Measurements from ENCODE around the gene DISC1. TPM values are rescaled to one million over a fixed set of nuclear protein-coding genes. Genes with fewer than 3 reads are reported as not detected.
"Not testable (repeated sequence)": the region's sequence is repeated elsewhere in the genome, so short reads cannot be mapped to it uniquely, and the experiment has no call there.

The DISC1 gene
- total RNA-seq, 2 experiments from 2014 or later = 4.4 to 14.4 TPM

DNA sequence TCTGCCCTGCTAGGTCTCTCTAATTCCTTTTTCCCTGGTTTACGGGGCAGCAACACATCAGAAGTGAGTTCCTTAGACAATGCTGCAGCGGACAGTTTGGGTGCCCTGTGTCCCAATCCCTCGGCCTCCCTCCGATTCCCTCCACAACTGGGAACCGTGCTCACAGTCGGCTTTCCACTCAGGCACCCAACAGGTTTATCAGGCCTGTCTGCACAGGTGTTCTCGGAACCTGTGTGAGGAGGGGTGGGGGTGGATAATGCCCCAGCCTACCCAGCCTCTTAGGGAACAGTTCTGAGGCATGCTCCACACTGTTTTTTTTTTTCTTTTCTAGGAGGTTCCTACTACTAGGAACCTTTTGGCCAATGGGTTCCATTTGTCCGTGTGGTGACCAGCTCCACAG lies 131.2 kb downstream of the DISC1 start:
- ATAC-seq (no peak), DNase-seq (no peak)
- CTCF ChIA-PET = interaction anchor here (0.8 to 2.6 kb wide), 11 partner anchors 9 to 872 kb away, joined by 3 to 16 read pairs (median 5); partner anchors contain the start of gene SIPA1L2
- Mint-ChIP-seq H3K27ac (no peak overlapping the region), H3K4me1 (no peaks in the 10 kb centered on the region), H3K27me3 (no peaks in the 10 kb centered on the region), H3K9me3 (ENCODE audit: low read depth) (peaks cover 8% of the 10 kb centered on the region), H3K4me3 (no peak overlapping the region), H3K36me3 (peaks cover 11% of the 10 kb centered on the region)

DNA sequence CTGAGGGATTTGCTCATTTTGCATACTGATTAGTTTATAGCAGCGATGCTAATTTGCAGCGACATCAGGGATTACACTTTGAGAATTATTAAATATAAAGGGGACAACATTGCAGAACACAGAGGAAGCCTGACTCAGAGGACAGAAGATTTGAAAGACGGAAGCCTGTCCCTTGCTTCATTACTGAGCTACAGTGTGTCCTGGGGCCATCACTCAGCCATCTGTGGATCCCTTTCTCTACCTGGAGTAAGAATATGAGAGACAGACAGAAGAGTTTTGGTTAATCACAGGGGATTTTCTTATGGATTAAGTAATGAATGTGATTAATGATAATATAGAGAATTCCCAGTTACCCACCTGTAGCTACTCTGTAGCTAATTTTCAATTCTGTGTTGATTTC lies 134.7 kb downstream of the DISC1 start:
- no peaks in the 10 kb centered on the region for H3K36me3 Mint-ChIP-seq
- H3K27me3 Mint-ChIP-seq = no peaks in the 10 kb centered on the region
- DNase-seq = no peak
- no peak overlapping the region for H3K4me3 Mint-ChIP-seq
- no peaks in the 10 kb centered on the region for H3K4me1 Mint-ChIP-seq
- no peak overlapping the region for H3K27ac Mint-ChIP-seq
- H3K9me3 Mint-ChIP-seq (ENCODE audit: low read depth) = no peaks in the 10 kb centered on the region
- CTCF ChIA-PET = no interaction called here
- ATAC-seq = no peak

GRCh38 chr1:231761747-231762541 lies 135.4 kb downstream of the DISC1 start:
- no peaks in the 10 kb centered on the region for H3K4me1 Mint-ChIP-seq
- H3K27ac Mint-ChIP-seq = no peak overlapping the region
- no peaks in the 10 kb centered on the region for H3K9me3 Mint-ChIP-seq (ENCODE audit: low read depth)
- no peaks in the 10 kb centered on the region for H3K36me3 Mint-ChIP-seq
- H3K27me3 Mint-ChIP-seq = no peaks in the 10 kb centered on the region
- no peak for ATAC-seq
- DNase-seq = no peak
- H3K4me3 Mint-ChIP-seq = no peak overlapping the region
- CTCF ChIA-PET = no interaction called here

- no peak overlapping the region for H3K4me3 Mint-ChIP-seq
- no peak for ATAC-seq
- DNase-seq = no peak
- no peaks in the 10 kb centered on the region for H3K9me3 Mint-ChIP-seq (ENCODE audit: low read depth)
- CTCF ChIA-PET = no interaction called here
- no peaks in the 10 kb centered on the region for H3K27me3 Mint-ChIP-seq
- no peak overlapping the region for H3K27ac Mint-ChIP-seq
- no peaks in the 10 kb centered on the region for H3K36me3 Mint-ChIP-seq
- H3K4me1 Mint-ChIP-seq = no peaks in the 10 kb centered on the region
These were observed 136.9 kb downstream of the DISC1 start for GRCh38 chr1:231763456-231763855.

- ATAC-seq; H3K4me1 Mint-ChIP-seq; H3K27me3 Mint-ChIP-seq; DNase-seq; H3K27ac Mint-ChIP-seq; H3K36me3 Mint-ChIP-seq; H3K9me3 Mint-ChIP-seq (ENCODE audit: low read depth); H3K4me3 Mint-ChIP-seq: not testable (repeated sequence)
- CTCF ChIA-PET = interaction anchor here (2.7 kb wide), 1 partner anchor 9 kb away, joined by 16 read pairs; no protein-coding TSS in a partner anchor
These were observed 139.2 kb downstream of the DISC1 start for GRCh38 chr1:231765825-231766224.

DNA sequence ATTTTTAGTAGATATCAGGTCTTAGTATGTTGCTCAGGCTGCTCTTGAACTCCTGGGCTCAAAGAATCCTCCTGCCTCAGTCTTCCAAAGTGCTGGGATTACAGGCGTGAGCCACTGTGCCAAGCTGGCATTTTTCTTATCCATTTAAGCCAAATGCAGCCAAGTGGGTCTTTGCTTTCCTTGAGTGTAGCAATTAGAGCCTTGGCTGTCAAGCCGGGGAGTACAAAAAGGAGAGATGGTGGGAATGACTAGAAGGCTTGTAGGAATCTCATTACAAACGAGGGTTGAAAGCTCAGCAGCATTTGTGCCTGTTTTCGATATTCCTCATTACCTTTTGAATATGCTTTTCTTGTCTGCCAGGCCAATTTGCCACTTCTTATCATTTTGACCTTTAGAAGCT lies 140.9 kb downstream of the DISC1 start:
- DNase-seq (no peak), ATAC-seq (no peak)
- Mint-ChIP-seq H3K27ac (no peak overlapping the region), H3K27me3 (no peaks in the 10 kb centered on the region), H3K4me3 (no peak overlapping the region), H3K9me3 (ENCODE audit: low read depth) (no peaks in the 10 kb centered on the region), H3K4me1 (no peaks in the 10 kb centered on the region), H3K36me3 (peaks cover 2% of the 10 kb centered on the region)
- CTCF ChIA-PET = interaction anchor here (2.7 kb wide), 1 partner anchor 11 kb away, joined by 16 read pairs; no protein-coding TSS in a partner anchor

DNA sequence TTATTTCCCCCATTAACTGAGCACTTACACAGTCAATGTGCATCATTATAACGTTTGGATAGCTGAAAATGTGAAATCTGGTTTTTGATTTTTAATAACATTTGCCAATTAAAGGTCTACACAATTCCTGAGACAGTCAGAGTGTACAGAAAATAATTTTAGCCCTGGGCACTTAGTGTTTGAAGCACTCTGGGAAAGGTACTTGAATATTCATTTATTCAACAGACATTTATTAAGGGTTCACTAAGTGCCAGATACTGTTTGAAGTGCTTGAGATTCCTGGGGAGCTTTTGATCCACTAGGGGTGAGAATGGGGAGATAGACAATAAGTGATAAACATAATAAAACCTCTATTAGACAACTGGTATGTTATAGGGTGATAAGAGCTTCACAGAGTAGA lies 141.8 kb downstream of the DISC1 start:
- no peak overlapping the region for H3K27ac Mint-ChIP-seq
- H3K9me3 Mint-ChIP-seq (ENCODE audit: low read depth) = no peaks in the 10 kb centered on the region
- no peaks in the 10 kb centered on the region for H3K4me1 Mint-ChIP-seq
- ATAC-seq = no peak
- no peaks in the 10 kb centered on the region for H3K27me3 Mint-ChIP-seq
- DNase-seq = no peak
- H3K4me3 Mint-ChIP-seq = no peak overlapping the region
- CTCF ChIA-PET = interaction anchor here (1.5 kb wide), 1 partner anchor 11 kb away, joined by 7 read pairs; no protein-coding TSS in a partner anchor
- peaks cover 2% of the 10 kb centered on the region for H3K36me3 Mint-ChIP-seq

DNA sequence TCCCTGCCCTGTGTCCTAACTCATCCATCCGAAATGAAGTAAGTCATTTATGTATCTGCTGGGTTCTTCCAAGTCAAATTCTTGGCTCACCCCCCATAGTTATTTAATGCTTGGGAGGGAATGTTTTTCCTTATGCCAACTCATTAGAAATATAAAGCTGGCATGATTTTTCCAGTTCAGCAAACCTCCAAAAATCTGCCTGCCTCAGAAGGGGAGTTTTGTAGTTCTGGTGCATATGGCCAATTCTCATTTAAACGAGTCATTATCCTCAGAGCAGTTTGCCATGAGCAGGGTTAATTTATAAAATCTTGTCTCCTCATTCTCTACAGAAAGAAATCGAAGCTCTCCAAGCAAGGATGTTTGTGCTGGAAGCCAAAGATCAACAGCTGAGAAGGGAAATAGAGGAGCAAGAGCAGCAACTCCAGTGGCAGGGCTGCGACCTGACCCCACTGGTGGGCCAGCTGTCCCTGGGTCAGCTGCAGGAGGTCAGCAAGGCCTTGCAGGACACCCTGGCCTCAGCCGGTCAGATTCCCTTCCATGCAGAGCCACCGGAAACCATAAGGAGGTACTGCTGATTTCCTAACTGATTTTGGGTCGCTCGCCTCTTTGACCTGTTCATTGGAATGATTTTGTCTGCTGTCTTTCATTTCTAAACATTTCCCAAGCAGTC lies 144.1 kb downstream of the DISC1 start:
- H3K4me1 Mint-ChIP-seq = no peaks in the 10 kb centered on the region
- CTCF ChIA-PET = no interaction called here
- H3K4me3 Mint-ChIP-seq = no peak overlapping the region
- no peaks in the 10 kb centered on the region for H3K9me3 Mint-ChIP-seq (ENCODE audit: low read depth)
- H3K36me3 Mint-ChIP-seq = peaks cover 2% of the 10 kb centered on the region
- no peak overlapping the region for H3K27ac Mint-ChIP-seq
- no peaks in the 10 kb centered on the region for H3K27me3 Mint-ChIP-seq
- no peak for ATAC-seq
- DNase-seq = no peak

DNA sequence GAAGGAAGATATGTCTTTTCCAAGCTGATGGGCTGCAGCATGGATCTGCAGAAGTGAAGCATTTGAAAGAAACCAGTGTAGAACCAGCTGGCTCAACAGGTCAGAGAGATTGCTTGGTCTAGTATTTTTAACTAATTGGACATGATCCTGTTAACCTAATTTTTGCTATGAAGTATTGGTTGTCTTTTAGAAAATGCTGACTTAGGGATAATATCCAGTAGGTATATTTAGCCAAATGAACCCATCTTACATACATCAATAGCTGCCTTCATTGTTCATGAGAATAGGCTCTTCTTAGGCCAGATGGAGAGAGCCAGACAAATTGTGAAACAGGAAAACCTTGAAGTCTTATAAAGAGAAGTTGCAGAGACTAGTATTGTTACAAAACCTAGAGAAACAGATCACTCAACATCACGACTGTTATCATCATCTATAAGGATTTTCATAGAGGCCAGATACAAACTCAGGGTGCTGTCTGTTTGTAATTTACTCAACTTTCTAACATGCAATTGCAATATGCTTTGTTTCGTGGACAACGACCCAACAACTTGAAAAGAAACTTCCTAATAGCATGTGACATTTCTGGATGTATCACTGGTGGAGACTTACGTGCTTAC lies 148.2 kb downstream of the DISC1 start:
- Mint-ChIP-seq H3K27me3 (no peaks in the 10 kb centered on the region), H3K9me3 (ENCODE audit: low read depth) (no peaks in the 10 kb centered on the region), H3K4me1 (no peaks in the 10 kb centered on the region), H3K4me3 (no peak overlapping the region), H3K27ac (no peak overlapping the region), H3K36me3 (no peaks in the 10 kb centered on the region)
- ATAC-seq = no peak
- DNase-seq = no peak
- CTCF ChIA-PET = interaction anchor here (2.2 kb wide), 1 partner anchor 18 kb away, joined by 5 read pairs; no protein-coding TSS in a partner anchor

- H3K4me3 Mint-ChIP-seq = no peak overlapping the region
- CTCF ChIA-PET = interaction anchor here (2.2 kb wide), 1 partner anchor 19 kb away, joined by 5 read pairs; no protein-coding TSS in a partner anchor
These were observed 149.6 kb downstream of the DISC1 start for GRCh38 chr1:231776010-231776756.

DNA sequence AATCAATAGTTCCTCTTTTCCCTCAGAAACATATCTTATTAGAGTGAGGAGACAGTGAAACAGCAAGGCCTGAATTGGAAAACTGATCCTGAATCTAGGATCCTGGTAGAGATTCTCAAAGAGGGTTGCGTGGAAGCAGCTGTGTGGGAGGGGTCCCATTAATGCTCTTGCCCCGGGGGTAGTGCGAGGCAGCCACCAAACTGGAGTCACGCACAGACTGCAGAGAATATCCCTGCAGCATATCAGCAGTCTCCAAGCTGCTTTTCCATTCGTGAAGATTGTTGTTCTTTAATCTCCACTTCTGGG lies 150.1 kb downstream of the DISC1 start:
- no peaks in the 10 kb centered on the region for H3K36me3 Mint-ChIP-seq
- no peaks in the 10 kb centered on the region for H3K27me3 Mint-ChIP-seq
- no peak overlapping the region for H3K27ac Mint-ChIP-seq
- CTCF ChIA-PET = no interaction called here
- H3K9me3 Mint-ChIP-seq (ENCODE audit: low read depth) = no peaks in the 10 kb centered on the region
- DNase-seq (no peak), ATAC-seq (no peak)
- H3K4me3 Mint-ChIP-seq = no peak overlapping the region
- H3K4me1 Mint-ChIP-seq = no peaks in the 10 kb centered on the region

More at GRCh38 chr1:231776010-231776756, 149.6 kb downstream of the DISC1 start:
- Mint-ChIP-seq H3K27ac (no peak overlapping the region), H3K27me3 (no peaks in the 10 kb centered on the region), H3K36me3 (no peaks in the 10 kb centered on the region), H3K9me3 (ENCODE audit: low read depth) (no peaks in the 10 kb centered on the region), H3K4me1 (no peaks in the 10 kb centered on the region)
- DNase-seq (no peak), ATAC-seq (no peak)

GRCh38 chr1:231778009-231778719 lies 151.6 kb downstream of the DISC1 start:
- H3K27me3 Mint-ChIP-seq = no peaks in the 10 kb centered on the region
- no peak overlapping the region for H3K27ac Mint-ChIP-seq
- no peaks in the 10 kb centered on the region for H3K9me3 Mint-ChIP-seq (ENCODE audit: low read depth)
- ATAC-seq = no peak
- H3K4me1 Mint-ChIP-seq = no peaks in the 10 kb centered on the region
- CTCF ChIA-PET = interaction anchor here (1.5 kb wide), 1 partner anchor 21 kb away, joined by 4 read pairs; no protein-coding TSS in a partner anchor
- no peak for DNase-seq
- H3K36me3 Mint-ChIP-seq = no peaks in the 10 kb centered on the region
- no peak overlapping the region for H3K4me3 Mint-ChIP-seq

- H3K4me1 Mint-ChIP-seq = no peaks in the 10 kb centered on the region
- no peak for DNase-seq
- no peak for ATAC-seq
- H3K4me3 Mint-ChIP-seq = no peak overlapping the region
- H3K36me3 Mint-ChIP-seq = no peaks in the 10 kb centered on the region
- no peaks in the 10 kb centered on the region for H3K9me3 Mint-ChIP-seq (ENCODE audit: low read depth)
- H3K27ac Mint-ChIP-seq = no peak overlapping the region
- CTCF ChIA-PET = interaction anchor here (1.5 kb wide), 1 partner anchor 22 kb away, joined by 4 read pairs; no protein-coding TSS in a partner anchor
- H3K27me3 Mint-ChIP-seq = no peaks in the 10 kb centered on the region
These were observed 152.5 kb downstream of the DISC1 start for GRCh38 chr1:231779081-231779480.
